ENCODE data around the gene C11orf24. TPM values are rescaled to one million over a fixed set of nuclear protein-coding genes. Genes with fewer than 3 reads are reported as not detected.

The C11orf24 gene
- total and polyA plus RNA-seq, 9 of the 15 experiments (the other 6 are each of a cell fraction or from before 2014, with no cell fraction given) = 2.0 to 65.2 (median 32.5) TPM

- no peak for TF ChIP-seq RNF219 (CRISPR knock-in tag; IDR thresholded peaks at IDR 0.05)
- no peak for TF ChIP-seq RBM14 (IDR thresholded peaks at IDR 0.05; ENCODE audit: borderline replicate concordance, insufficient read depth, low read depth, low read length)
- TF ChIP-seq ETS1 (conservative IDR thresholded peaks at IDR 0.05; ENCODE audit: control insufficient read depth, low read depth, low read length) = no peak
- peak; percentile 89 for TF ChIP-seq ADNP (tag; IDR thresholded peaks at IDR 0.05)
- TF ChIP-seq ZNF445 (CRISPR knock-in tag; IDR thresholded peaks at IDR 0.05; ENCODE audit: low read depth) = no peak
- TF ChIP-seq FOXP1 (CRISPR knock-in tag; IDR thresholded peaks at IDR 0.05) = no peak
- TF ChIP-seq SRSF3 (IDR thresholded peaks at IDR 0.05; ENCODE audit: insufficient read depth, low read length) = no peak
- TF ChIP-seq CHD1 (IDR thresholded peaks at IDR 0.05; ENCODE audit: low read length) = peak; percentile 61
- TF ChIP-seq EWSR1 (IDR thresholded peaks at IDR 0.05; ENCODE audit: borderline replicate concordance, low read depth, partially characterized antibody) = no peak
- no peak for TF ChIP-seq KAT2B (IDR thresholded peaks at IDR 0.05; ENCODE audit: low read depth, low read length)
- TF ChIP-seq SREBF1 (IDR thresholded peaks at IDR 0.05; ENCODE audit: borderline replicate concordance, low read depth, low read length) = no peak
- peak; percentile 95 for TF ChIP-seq BCOR (IDR thresholded peaks at IDR 0.05)
- peak; percentile 92 for TF ChIP-seq ESRRA (IDR thresholded peaks at IDR 0.05; ENCODE audit: borderline replicate concordance, low read depth)
- no peak for TF ChIP-seq ZNF668 (CRISPR knock-in tag; IDR thresholded peaks at IDR 0.05)
- TF ChIP-seq TBL1XR1 (IDR thresholded peaks at IDR 0.05; ENCODE audit: low read length in 2 of 2) = no peak
- no peak for TF ChIP-seq WHSC1 (IDR thresholded peaks at IDR 0.05; ENCODE audit: low read length)
- no peak for TF ChIP-seq ZNF165 (CRISPR knock-in tag; IDR thresholded peaks at IDR 0.05; ENCODE audit: borderline replicate concordance)
- TF ChIP-seq ZNF408 (CRISPR knock-in tag; IDR thresholded peaks at IDR 0.05; ENCODE audit: low read depth) = no peak
- no peak for TF ChIP-seq CAMTA2 (CRISPR knock-in tag; conservative IDR thresholded peaks at IDR 0.05)
- TF ChIP-seq RCOR1 (IDR thresholded peaks at IDR 0.05; ENCODE audit: borderline replicate concordance in 1 of 2, low read depth in 2 of 2, low read length in 2 of 2) = peak in 1 of 2 experiments; percentile 63; a peak in 1 of 4 replicates
- TF ChIP-seq NCOA6 (IDR thresholded peaks at IDR 0.05) = no peak
- no peak for TF ChIP-seq FOXO4 (CRISPR knock-in tag; IDR thresholded peaks at IDR 0.05)
- no peak for TF ChIP-seq ZKSCAN1 (IDR thresholded peaks at IDR 0.05; ENCODE audit: low read depth, low read length)
Measured at GRCh38 chr11:68315171-68315920, 43.6 kb upstream of the C11orf24 start (continued).
